Astrocyte (in vitro differentiated cells and primary cell): Measurements from ENCODE around the gene TMCO1.
"Not testable (repeated sequence)": the region's sequence is repeated elsewhere in the genome, so short reads cannot be mapped to it uniquely, and the experiment has no call there.

Experiments
- CTCF ChIP-seq: IDR thresholded peaks from 2 replicates; pipeline ENCODE4 v1.5.1; 2011; ENCODE audit warnings: low read depth, mild to moderate bottlenecking, inconsistent platforms, low read length, moderate library complexity; ENCODE audit not compliant: insufficient read depth
- EZH2 ChIP-seq: IDR thresholded peaks from 2 replicates; pipeline ENCODE4 v1.6.1; 2012; ENCODE audit warnings: mild to moderate bottlenecking, low read length, inconsistent platforms; ENCODE audit not compliant: insufficient read depth

DNA sequence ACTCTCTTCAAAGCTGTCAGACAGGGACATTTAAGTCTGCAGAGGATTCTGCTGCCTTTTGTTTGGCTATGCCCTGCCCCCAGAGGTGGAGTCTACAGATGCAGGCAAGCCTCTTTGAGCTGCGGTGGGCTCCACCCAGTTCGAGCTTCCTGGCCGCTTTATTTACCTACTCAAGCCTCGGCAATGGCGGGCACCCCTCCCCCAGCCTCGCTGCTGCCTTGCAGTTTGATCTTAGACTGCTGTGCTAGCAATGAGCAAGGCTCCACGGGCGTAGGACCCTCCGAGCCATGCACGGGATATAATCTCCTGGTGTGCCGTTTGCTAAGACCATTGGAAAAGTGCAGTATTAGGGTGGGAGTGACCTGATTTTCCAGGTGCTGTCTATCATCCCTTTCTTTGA, 14.9 kb upstream of the TMCO1 start:
- TF ChIP-seq CTCF, EZH2: not testable (repeated sequence)
